Muscle of leg (tissue), 11 donors: ENCODE measurements around the gene COL23A1. TPM values are rescaled to one million over a fixed set of nuclear protein-coding genes. Genes with fewer than 3 reads are reported as not detected.
A peak's percentile ranks its signal among the peaks of the same experiment; 100 is the strongest.

Experiments
- DNase-seq: peaks from one replicate; pipeline ENCODE4 v3.0.0; 2013
- H3K27ac ChIP-seq: one replicate; pipeline ENCODE4 v1.5.1; 2013; ENCODE audit warnings: mild to moderate bottlenecking, low read length, control low read depth
- H3K27me3 ChIP-seq: one replicate; pipeline ENCODE4 v1.6.1; 2013; ENCODE audit warnings: low read length; ENCODE audit not compliant: control insufficient read depth, insufficient read depth
- H3K36me3 ChIP-seq: one replicate; pipeline ENCODE4 v1.6.1; 2013; ENCODE audit warnings: low read length; ENCODE audit not compliant: control insufficient read depth, insufficient read depth
- H3K4me1 ChIP-seq: one replicate; pipeline ENCODE4 v1.6.1; 2013; ENCODE audit warnings: low read length; ENCODE audit not compliant: control insufficient read depth, insufficient read depth
- H3K4me3 ChIP-seq: one replicate; pipeline ENCODE4 v1.5.1; 2013; ENCODE audit warnings: low read length, control low read depth
- H3K9me3 ChIP-seq: replicated peaks from 2 replicates; pipeline ENCODE4 v1.6.1; 2013; ENCODE audit warnings: low read depth, low read length; ENCODE audit not compliant: control insufficient read depth
- whole genome bisulfite sequencing: methylation state at CpG from one replicate; pipeline ENCODE4 v1.1.5; 2013; ENCODE audit warnings: missing lambda C conversion rate; ENCODE audit not compliant: insufficient coverage; 5-methylcytosine and 5-hydroxymethylcytosine counted together
- polyA plus RNA-seq, 8 donors: library from polyadenylated mRNA; unstranded; fragments of 120-200 nt; gene quantifications; one replicate each; pipeline versions ENCODE4 v1.2.1 to v1.2.3, GENCODE V29; 2013; ENCODE audit warnings: inconsistent platforms in 1 of 8, low replicate concordance in 1 of 8; ENCODE audit not compliant: insufficient read length in 8 of 8, insufficient read depth in 1 of 8
- total RNA-seq: library from RNA; stranded (reverse); fragments of 120-200 nt; gene quantifications from one replicate; pipeline ENCODE4 v1.2.4, GENCODE V29; 2013

COL23A1 gene
- total and polyA plus RNA-seq, 9 donors, result 1.3 to 5.1 (median 3.0) TPM

DNA sequence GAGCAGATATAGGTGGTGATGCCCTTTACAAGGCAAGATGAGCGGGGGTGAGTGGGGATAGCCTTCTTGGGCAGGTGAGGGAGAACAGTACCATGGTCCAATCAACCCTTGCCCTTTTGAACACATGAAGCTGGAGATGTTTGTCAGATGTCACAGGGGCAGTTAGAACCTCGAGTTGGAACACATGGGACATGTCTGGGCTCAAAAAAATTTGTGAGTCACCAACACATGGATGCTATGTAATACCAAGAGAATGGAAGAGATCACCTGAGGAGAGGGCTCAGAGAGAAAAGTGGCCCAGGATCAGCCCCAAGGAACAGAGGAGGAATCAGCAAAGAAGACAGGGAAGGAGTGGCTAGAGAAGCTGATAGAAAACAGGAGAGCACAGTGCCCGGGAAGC is 362.3 kb downstream of the COL23A1 start:
- Histone ChIP-seq H3K4me1 (peaks cover 25% of the 10 kb centered on the region), H3K27ac (no peak overlapping the region), H3K27me3 (no peaks in the 10 kb centered on the region), H3K4me3 (no peak overlapping the region), H3K36me3 (peaks cover 73% of the 10 kb centered on the region), H3K9me3 (no peaks in the 10 kb centered on the region)
- DNase-seq, result no peak
- WGBS, result 80% methylated on average over 3 of the region's 3 CpGs

- Histone ChIP-seq H3K4me3 (no peak overlapping the region), H3K27me3 (no peaks in the 10 kb centered on the region), H3K9me3 (no peaks in the 10 kb centered on the region), H3K4me1 (peaks cover 29% of the 10 kb centered on the region), H3K27ac (no peak overlapping the region), H3K36me3 (peaks cover 80% of the 10 kb centered on the region)
- DNase-seq, result no peak
- WGBS, result 60% methylated on average over 2 of the region's 4 CpGs
Observed at GRCh38 chr5:178227138-178227659, 363.0 kb downstream of the COL23A1 start.

DNA sequence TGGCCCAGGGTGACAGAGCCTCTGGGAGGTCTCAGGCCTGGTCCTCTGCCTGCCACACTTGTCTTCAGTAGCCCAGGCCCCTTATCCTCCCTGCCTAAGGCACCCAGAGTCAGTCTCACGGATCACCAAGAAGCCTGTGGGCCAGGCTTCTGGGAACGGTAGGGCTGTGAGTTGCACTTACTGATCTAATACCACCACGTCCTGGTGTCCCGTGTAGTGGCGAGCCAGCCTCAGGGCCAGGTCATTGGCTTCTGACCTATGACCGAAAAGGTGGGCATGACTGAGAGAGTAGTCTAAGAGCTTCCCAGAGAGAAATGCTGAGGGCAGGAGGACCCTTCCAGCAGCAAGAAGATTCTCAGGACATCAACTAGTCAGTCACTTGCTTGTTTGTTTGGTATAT is 365.0 kb downstream of the COL23A1 start:
- Histone ChIP-seq H3K4me3 (no peak overlapping the region), H3K36me3 (peaks cover 81% of the 10 kb centered on the region), H3K9me3 (no peaks in the 10 kb centered on the region), H3K27ac (no peak overlapping the region), H3K27me3 (no peaks in the 10 kb centered on the region), H3K4me1 (peaks cover 26% of the 10 kb centered on the region)
- no peak for DNase-seq
- 93% methylated on average over 2 of the region's 6 CpGs for WGBS

- H3K36me3 ChIP-seq, result peaks cover 73% of the 10 kb centered on the region
- H3K9me3 ChIP-seq, result no peaks in the 10 kb centered on the region
- no peak overlapping the region for H3K4me3 ChIP-seq
- no peak overlapping the region for H3K27ac ChIP-seq
- WGBS, result 93% methylated on average over 10 of the region's 17 CpGs
- H3K27me3 ChIP-seq, result no peaks in the 10 kb centered on the region
- H3K4me1 ChIP-seq, result peaks cover 26% of the 10 kb centered on the region
- DNase-seq, result no peak
Observed at GRCh38 chr5:178224403-178224802, 365.8 kb downstream of the COL23A1 start.

DNA sequence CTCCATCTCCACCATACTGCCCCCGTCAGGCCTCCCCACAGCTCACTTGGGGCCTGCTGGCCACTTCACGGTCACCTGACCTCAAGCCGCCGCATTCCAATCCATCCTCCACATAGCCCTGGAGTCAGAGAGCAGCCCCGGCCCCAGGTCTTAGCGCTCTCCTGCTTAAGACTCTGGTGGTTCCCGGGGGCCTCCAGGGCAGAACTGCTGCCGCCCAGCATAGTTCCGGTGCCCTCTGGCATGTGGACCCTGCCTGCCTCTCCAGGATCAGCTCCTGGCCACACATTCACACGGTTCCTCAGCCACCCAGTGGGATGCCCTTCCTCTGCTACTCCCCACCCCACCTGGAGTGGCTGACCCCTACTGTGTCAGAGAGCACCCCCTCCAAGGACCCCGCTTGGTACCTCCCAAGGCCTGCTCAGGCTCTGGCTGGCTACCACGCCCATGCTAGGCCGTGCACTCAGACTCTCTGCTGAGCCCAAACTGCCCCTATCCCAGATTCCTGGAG is 366.3 kb downstream of the COL23A1 start:
- 37% methylated on average over 13 of the region's 13 CpGs for WGBS
- no peak for DNase-seq
- H3K27ac ChIP-seq, result no peak overlapping the region
- H3K4me3 ChIP-seq, result no peak overlapping the region
- peaks cover 26% of the 10 kb centered on the region for H3K4me1 ChIP-seq
- no peaks in the 10 kb centered on the region for H3K27me3 ChIP-seq
- no peaks in the 10 kb centered on the region for H3K9me3 ChIP-seq
- peaks cover 70% of the 10 kb centered on the region for H3K36me3 ChIP-seq

GRCh38 chr5:178223196-178223773 is 366.9 kb downstream of the COL23A1 start:
- Histone ChIP-seq H3K9me3 (no peaks in the 10 kb centered on the region), H3K4me3 (no peak overlapping the region), H3K4me1 (peaks cover 26% of the 10 kb centered on the region), H3K27me3 (no peaks in the 10 kb centered on the region), H3K27ac (no peak overlapping the region), H3K36me3 (peaks cover 66% of the 10 kb centered on the region)
- 71% methylated on average over 5 of the region's 5 CpGs for WGBS
- no peak for DNase-seq

DNA sequence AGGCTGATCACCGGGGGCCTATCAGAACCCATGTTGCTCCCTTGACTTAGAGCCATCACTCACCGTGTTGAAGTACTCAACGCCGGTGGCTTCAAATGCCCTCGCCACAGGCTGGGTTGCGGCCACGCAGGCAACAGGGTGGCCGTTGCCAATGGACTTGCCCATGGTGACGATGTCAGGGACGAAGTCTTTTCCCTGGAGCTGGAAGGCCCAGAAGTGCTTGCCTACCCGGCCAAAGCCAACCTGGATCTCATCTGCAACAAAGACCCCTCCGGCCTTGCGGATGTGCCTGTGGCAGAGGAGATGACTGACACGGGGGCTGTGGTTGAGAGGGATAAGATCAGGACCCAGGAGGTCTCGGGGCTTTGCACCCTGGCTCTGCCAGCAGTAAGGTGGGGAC is 367.9 kb downstream of the COL23A1 start:
- Histone ChIP-seq H3K36me3 (peaks cover 58% of the 10 kb centered on the region), H3K27me3 (no peaks in the 10 kb centered on the region), H3K9me3 (no peaks in the 10 kb centered on the region), H3K27ac (peak overlapping the region; percentile 55), H3K4me1 (peaks cover 26% of the 10 kb centered on the region), H3K4me3 (no peak overlapping the region)
- WGBS, result 93% methylated on average over 15 of the region's 15 CpGs
- no peak for DNase-seq

DNA sequence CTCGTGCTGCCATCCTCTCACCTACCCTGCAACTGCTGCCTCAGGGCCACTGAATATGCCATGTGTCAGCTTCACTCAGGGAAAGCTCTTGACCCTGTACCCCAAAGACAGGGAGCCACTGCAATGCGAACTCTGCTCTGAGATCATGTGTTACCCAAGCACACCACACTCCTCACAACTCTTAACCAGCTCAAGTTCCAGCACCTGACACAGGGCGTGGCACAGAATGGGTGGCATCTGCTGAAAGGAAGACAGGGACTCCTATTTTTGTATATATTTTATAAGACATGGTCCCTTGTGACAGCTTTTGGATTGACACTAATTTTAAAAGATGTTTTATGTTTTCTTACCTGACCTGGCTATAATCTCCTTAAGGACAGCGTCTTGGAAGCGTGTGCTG is 368.3 kb downstream of the COL23A1 start:
- no peaks in the 10 kb centered on the region for H3K9me3 ChIP-seq
- no peaks in the 10 kb centered on the region for H3K27me3 ChIP-seq
- peak overlapping the region; percentile 55 for H3K27ac ChIP-seq
- H3K36me3 ChIP-seq, result peaks cover 54% of the 10 kb centered on the region
- H3K4me1 ChIP-seq, result peaks cover 26% of the 10 kb centered on the region
- no peak overlapping the region for H3K4me3 ChIP-seq
- DNase-seq, result peak; percentile 38
- WGBS, result 100% methylated on average over 2 of the region's 5 CpGs

DNA sequence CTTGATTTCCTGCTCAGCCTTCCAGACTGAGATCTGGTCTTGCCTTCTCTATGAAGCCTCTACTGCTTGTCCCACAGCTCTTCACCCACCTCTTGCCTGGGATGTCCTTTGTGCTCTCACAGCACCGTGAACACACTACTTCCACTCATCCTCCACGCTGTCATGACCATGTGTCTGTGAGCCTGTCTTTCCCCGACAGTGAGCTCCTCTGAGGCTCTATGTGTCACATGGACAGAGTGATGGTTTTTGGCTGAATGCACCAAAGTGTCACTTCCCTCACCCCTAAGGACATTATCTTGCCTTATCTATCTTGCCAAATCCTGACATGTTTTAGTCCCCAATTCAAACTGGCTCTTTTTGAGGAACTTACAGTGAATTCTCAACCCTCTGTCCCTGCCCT is 368.9 kb downstream of the COL23A1 start:
- no peak for DNase-seq
- 67% methylated on average over 2 of the region's 3 CpGs for WGBS

DNA sequence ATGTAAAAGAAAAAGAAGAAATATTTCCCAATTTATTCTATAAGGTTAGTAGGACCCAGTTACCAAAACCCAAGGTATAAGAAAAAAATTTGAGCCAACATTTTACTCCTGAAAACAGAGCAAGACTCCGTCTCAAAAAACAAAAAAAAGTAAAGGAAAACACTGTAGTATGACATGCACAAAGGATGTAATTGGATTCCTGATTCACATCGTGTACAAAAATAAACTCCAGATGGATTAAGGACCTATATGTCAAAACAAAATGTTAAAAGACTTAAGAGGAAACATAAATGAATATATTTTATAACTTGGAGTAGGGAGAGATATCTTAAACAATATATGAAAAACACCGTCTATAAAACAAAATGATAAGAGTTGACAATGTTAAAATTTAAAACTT is 371.4 kb downstream of the COL23A1 start:
- DNase-seq, result no peak
- Histone ChIP-seq H3K4me1 (peaks cover 21% of the 10 kb centered on the region), H3K4me3 (no peak overlapping the region), H3K27ac (no peak overlapping the region), H3K27me3 (no peaks in the 10 kb centered on the region), H3K9me3 (no peaks in the 10 kb centered on the region), H3K36me3 (peaks cover 61% of the 10 kb centered on the region)
- WGBS, result no CpG with 5 or more reads among the region's 3 CpGs

More for the DNA sequence above, 368.9 kb downstream of the COL23A1 start:
- no peaks in the 10 kb centered on the region for H3K27me3 ChIP-seq
- H3K36me3 ChIP-seq, result peaks cover 54% of the 10 kb centered on the region
- no peak overlapping the region for H3K4me3 ChIP-seq
- no peaks in the 10 kb centered on the region for H3K9me3 ChIP-seq
- peaks cover 26% of the 10 kb centered on the region for H3K4me1 ChIP-seq
- peak overlapping the region; percentile 29 for H3K27ac ChIP-seq
